RWPE2 (cell line): ENCODE results near the gene RPS8.

Source experiments
- ATAC-seq: fragments of 200-7000 bp; cut with Tn5 transposase; 3 replicates; pipeline ENCODE4 v1.9.1; 2021; ENCODE audit warnings: low read depth
- DNase-seq: peaks from one replicate; pipeline ENCODE4 v3.0.0-alpha.2; 2020; ENCODE audit warnings: low spot score
- H3K27ac ChIP-seq: fragments of 450-650 bp; 2 replicates; pipeline ENCODE4 v1.5.1; 2017; ENCODE audit warnings: mild to moderate bottlenecking; ENCODE audit not compliant: poor library complexity, severe bottlenecking
- H3K27me3 ChIP-seq: fragments of 250-450 bp; sonication (Bioruptor Pico); 2 replicates; pipeline ENCODE4 v1.5.1; 2021; ENCODE audit warnings: mild to moderate bottlenecking, moderate library complexity; ENCODE audit not compliant: insufficient read depth, poor library complexity, severe bottlenecking
- H3K36me3 ChIP-seq: fragments of 250-450 bp; sonication (Bioruptor Pico); 2 replicates; pipeline ENCODE4 v1.5.1; 2020; ENCODE audit warnings: low read depth, mild to moderate bottlenecking, moderate library complexity
- H3K4me1 ChIP-seq: fragments of 250-450 bp; sonication (Bioruptor Pico); 2 replicates; pipeline ENCODE4 v1.5.1; 2021; ENCODE audit warnings: mild to moderate bottlenecking, moderate library complexity; ENCODE audit not compliant: insufficient read depth, poor library complexity, severe bottlenecking
- H3K4me3 ChIP-seq: fragments of 250-450 bp; sonication (Bioruptor Pico); 2 replicates; pipeline ENCODE4 v1.5.1; 2021; ENCODE audit warnings: mild to moderate bottlenecking, moderate library complexity; ENCODE audit not compliant: severe bottlenecking
- H3K9me3 ChIP-seq: fragments of 250-450 bp; sonication (Bioruptor Pico); 2 replicates; pipeline ENCODE4 v1.5.1; 2021; ENCODE audit warnings: mild to moderate bottlenecking, moderate library complexity; ENCODE audit not compliant: severe bottlenecking
- TF ChIP-seq, protein P1 (sequence below): fragments of 450-650 bp; IDR thresholded peaks from one replicate; pipeline ENCODE4 v1.5.1; 2017; ENCODE audit warnings: mild to moderate bottlenecking, moderate library complexity; ENCODE audit not compliant: poor library complexity, severe bottlenecking

The RPS8 gene

DNA sequence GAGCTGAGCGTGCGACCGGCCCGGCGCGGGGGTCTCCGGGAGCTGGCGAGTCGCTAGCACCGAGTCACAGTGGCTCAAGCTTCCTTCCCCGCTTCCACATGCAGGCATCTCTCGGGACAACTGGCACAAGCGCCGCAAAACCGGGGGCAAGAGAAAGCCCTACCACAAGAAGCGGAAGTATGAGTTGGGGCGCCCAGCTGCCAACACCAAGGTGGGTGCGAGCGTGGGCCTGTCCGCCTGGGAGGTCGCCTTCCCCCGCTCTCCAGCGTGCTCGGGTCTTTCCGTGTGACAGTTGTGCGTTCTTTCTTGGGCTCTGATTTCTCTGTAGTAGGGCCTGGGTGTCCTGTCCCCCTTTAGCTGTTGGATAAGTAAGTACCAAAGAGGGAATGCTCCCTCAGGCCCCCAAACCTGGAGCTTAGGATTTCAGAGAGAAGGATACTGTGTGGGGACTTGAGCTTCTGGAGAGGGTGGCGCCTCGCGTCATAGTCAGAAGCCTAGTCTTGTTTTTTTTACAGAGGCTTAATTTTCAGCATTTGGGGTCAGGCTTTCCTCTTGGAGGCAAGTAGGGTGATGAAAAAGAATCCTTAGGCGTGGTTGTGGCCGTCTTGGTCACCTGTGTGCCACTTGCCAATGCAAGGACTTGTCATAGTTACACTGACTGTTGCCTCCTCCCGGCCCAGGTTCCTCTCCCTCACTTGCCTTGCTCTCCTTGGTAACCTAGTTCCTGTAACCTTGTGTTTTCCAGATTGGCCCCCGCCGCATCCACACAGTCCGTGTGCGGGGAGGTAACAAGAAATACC is 790 bp downstream of the RPS8 start:
- H3K36me3 ChIP-seq, result peaks cover 58% of the 10 kb centered on the region
- no peaks in the 10 kb centered on the region for H3K9me3 ChIP-seq
- ATAC-seq, result no peak
- H3K4me1 ChIP-seq, result peaks cover 7% of the 10 kb centered on the region
- no peaks in the 10 kb centered on the region for H3K27me3 ChIP-seq
- TF ChIP-seq, protein P1, sequence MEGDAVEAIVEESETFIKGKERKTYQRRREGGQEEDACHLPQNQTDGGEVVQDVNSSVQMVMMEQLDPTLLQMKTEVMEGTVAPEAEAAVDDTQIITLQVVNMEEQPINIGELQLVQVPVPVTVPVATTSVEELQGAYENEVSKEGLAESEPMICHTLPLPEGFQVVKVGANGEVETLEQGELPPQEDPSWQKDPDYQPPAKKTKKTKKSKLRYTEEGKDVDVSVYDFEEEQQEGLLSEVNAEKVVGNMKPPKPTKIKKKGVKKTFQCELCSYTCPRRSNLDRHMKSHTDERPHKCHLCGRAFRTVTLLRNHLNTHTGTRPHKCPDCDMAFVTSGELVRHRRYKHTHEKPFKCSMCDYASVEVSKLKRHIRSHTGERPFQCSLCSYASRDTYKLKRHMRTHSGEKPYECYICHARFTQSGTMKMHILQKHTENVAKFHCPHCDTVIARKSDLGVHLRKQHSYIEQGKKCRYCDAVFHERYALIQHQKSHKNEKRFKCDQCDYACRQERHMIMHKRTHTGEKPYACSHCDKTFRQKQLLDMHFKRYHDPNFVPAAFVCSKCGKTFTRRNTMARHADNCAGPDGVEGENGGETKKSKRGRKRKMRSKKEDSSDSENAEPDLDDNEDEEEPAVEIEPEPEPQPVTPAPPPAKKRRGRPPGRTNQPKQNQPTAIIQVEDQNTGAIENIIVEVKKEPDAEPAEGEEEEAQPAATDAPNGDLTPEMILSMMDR, result no peak
- peak overlapping the region; percentile 92 for H3K4me3 ChIP-seq
- H3K27ac ChIP-seq, result peak overlapping the region; percentile 87
- no peak for DNase-seq

DNA sequence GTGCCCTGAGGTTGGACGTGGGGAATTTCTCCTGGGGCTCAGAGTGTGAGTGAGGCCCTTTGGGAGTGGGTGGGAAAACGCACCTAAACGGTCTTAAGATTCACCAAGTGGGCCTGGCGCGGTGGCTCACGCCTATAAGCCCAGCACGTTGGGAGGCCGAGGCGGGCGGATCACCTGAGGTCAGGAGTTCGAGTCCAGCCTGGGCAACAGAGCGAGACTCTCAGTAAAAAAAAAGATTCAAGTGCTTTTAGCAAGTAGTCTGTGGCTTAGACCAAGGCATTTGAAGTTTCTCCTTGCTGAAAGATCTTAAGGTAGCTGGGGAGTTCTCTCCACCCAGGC is 1.4 kb downstream of the RPS8 start:
- Histone ChIP-seq H3K27me3 (no peaks in the 10 kb centered on the region), H3K36me3 (peaks cover 59% of the 10 kb centered on the region), H3K4me3 (peak overlapping the region; percentile 92), H3K27ac (peak overlapping the region; percentile 87), H3K4me1 (peaks cover 7% of the 10 kb centered on the region), H3K9me3 (no peaks in the 10 kb centered on the region)
- no peak for DNase-seq
- TF ChIP-seq, protein P1, result no peak
- no peak for ATAC-seq

DNA sequence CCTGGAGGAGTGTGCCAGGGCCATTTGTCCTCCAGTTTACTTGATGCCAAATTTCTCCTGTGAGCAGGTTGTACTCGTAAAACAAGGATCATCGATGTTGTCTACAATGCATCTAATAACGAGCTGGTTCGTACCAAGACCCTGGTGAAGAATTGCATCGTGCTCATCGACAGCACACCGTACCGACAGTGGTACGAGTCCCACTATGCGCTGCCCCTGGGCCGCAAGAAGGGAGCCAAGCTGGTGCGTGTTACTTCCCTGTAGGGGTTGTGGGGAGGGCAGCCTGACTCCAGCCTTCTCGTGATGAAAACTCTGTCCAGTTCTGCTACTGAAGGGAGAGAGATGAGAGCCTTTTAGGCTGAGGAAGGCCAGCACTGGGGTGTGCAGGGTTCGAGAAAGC is 2.2 kb downstream of the RPS8 start:
- TF ChIP-seq, protein P1, result no peak
- Histone ChIP-seq H3K27me3 (no peaks in the 10 kb centered on the region), H3K27ac (peak overlapping the region; percentile 87)

GRCh38 chr1:44777969-44778635 is 2.8 kb downstream of the RPS8 start:
- Histone ChIP-seq H3K4me3 (no peak overlapping the region), H3K36me3 (peaks cover 59% of the 10 kb centered on the region)

More for the DNA sequence above, 2.2 kb downstream of the RPS8 start:
- Histone ChIP-seq H3K9me3 (no peaks in the 10 kb centered on the region), H3K4me1 (peaks cover 7% of the 10 kb centered on the region), H3K4me3 (peak overlapping the region; percentile 92), H3K36me3 (peaks cover 59% of the 10 kb centered on the region)
- ATAC-seq, result no peak
- no peak for DNase-seq

More at GRCh38 chr1:44777969-44778635, 2.8 kb downstream of the RPS8 start:
- TF ChIP-seq, protein P1, result no peak
- peak overlapping the region; percentile 87 for H3K27ac ChIP-seq
- H3K4me1 ChIP-seq, result peaks cover 7% of the 10 kb centered on the region
- DNase-seq (no peak), ATAC-seq (no peak)
- H3K27me3 ChIP-seq, result no peaks in the 10 kb centered on the region
- no peaks in the 10 kb centered on the region for H3K9me3 ChIP-seq
